ENCODE data around the gene POU2F1. TPM values are rescaled to one million over a fixed set of nuclear protein-coding genes. Genes with fewer than 3 reads are reported as not detected.

POU2F1 gene
- total RNA-seq, 1 experiment from 2014 or later = 11.6 TPM

DNA sequence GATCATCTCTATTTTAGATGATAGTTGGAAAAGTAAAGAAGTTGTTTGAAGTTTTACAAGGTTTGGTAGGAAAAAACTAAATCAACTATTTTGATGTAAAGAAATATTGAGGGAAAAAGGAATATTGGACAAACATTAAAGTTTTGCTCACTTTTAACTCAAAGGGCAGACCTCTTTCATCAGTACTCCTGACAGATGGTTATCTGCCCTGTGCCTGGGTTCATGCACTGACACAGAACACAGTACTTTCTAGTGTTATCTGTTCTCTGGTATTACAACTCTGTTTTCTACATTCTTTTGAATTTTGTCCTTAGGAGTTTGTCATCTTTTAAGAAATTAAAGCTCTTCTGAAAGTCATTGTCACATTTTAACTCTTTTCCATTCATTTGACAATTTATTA is 118.7 kb downstream of the POU2F1 start:
- peaks cover 10% of the 10 kb centered on the region for H3K36me3 Mint-ChIP-seq (ENCODE audit: insufficient read depth, unreplicated experiment)
- DNase-seq (ENCODE audit: unreplicated experiment) = no peak
- CTCF ChIA-PET = interaction anchor here (0.7 to 9.5 kb wide), 6 partner anchors 70 to 429 kb away, joined by 3 to 127 read pairs (median 3); no protein-coding TSS in a partner anchor
- intact Hi-C loops (cut with micrococcal nuclease) = no loop called here
- POLR2A ChIA-PET = interaction anchor here (0.9 to 1.6 kb wide), 3 partner anchors 24 to 119 kb away, joined by 4 to 5 read pairs (median 5); partner anchors contain the start of gene POU2F1
- no peaks in the 10 kb centered on the region for H3K27me3 Mint-ChIP-seq (ENCODE audit: insufficient read depth, unreplicated experiment)
- H3K9me3 Mint-ChIP-seq (ENCODE audit: unreplicated experiment) = peaks cover 9% of the 10 kb centered on the region
- no TSS peak for BruUV-seq (replicated peaks)
- no peak overlapping the region for H3K4me3 Mint-ChIP-seq (ENCODE audit: unreplicated experiment)
- TF ChIP-seq, protein P1, sequence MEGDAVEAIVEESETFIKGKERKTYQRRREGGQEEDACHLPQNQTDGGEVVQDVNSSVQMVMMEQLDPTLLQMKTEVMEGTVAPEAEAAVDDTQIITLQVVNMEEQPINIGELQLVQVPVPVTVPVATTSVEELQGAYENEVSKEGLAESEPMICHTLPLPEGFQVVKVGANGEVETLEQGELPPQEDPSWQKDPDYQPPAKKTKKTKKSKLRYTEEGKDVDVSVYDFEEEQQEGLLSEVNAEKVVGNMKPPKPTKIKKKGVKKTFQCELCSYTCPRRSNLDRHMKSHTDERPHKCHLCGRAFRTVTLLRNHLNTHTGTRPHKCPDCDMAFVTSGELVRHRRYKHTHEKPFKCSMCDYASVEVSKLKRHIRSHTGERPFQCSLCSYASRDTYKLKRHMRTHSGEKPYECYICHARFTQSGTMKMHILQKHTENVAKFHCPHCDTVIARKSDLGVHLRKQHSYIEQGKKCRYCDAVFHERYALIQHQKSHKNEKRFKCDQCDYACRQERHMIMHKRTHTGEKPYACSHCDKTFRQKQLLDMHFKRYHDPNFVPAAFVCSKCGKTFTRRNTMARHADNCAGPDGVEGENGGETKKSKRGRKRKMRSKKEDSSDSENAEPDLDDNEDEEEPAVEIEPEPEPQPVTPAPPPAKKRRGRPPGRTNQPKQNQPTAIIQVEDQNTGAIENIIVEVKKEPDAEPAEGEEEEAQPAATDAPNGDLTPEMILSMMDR (IDR thresholded peaks at IDR 0.05; ENCODE audit: unreplicated experiment) = no peak
- peaks cover 8% of the 10 kb centered on the region for H3K4me1 Mint-ChIP-seq (ENCODE audit: insufficient read depth, unreplicated experiment)
- no peak overlapping the region for H3K27ac Mint-ChIP-seq (ENCODE audit: low read depth, unreplicated experiment)

DNA sequence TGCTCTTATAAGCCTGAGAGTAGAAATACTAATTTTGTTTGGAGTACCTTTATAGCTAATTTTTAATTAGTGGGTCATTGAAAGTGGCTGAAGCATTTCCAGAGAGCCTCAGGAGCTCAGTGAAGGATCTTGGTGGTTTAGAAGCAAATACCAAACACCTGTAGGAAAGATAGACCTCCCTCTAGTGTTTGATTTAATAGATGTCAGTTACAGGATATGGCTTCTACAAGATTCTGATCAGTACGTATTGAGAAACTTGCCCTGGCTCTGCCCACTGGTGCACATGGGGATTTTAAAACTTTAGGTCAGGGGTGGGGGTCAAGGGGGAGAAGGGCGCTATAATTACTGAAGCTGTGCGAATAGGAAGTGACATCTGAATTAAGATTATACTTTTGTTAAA is 122.2 kb downstream of the POU2F1 start:
- DNase-seq (ENCODE audit: unreplicated experiment) = peak; percentile 53
- no peak overlapping the region for H3K27ac Mint-ChIP-seq (ENCODE audit: low read depth, unreplicated experiment)

DNA sequence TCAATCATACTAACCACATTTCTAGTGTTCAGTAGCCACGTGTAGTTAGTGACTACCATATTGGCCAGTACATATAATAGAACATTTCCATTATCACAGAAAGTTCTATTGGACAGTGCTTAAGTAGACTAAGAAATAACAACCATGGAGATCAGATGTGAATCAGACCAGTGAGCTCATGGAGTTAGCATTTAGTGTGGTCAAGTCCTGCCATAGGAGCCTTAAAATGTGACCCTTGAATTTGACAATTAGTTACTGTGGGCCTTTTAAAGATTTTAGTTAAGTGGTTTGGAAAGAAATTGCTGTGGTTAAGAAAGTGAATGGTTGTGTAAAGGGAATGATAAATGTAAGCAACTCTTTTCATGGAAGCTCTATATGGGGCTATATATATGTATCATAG is 123.4 kb downstream of the POU2F1 start:
- BruUV-seq (replicated peaks) = no TSS peak

More for the DNA sequence above, 122.2 kb downstream of the POU2F1 start:
- Mint-ChIP-seq H3K4me1 (ENCODE audit: insufficient read depth, unreplicated experiment) (peaks cover 18% of the 10 kb centered on the region), H3K27me3 (ENCODE audit: insufficient read depth, unreplicated experiment) (no peaks in the 10 kb centered on the region), H3K36me3 (ENCODE audit: insufficient read depth, unreplicated experiment) (no peaks in the 10 kb centered on the region), H3K4me3 (ENCODE audit: unreplicated experiment) (no peak overlapping the region), H3K9me3 (ENCODE audit: unreplicated experiment) (peaks cover under 1% of the 10 kb centered on the region)
- intact Hi-C loops (cut with micrococcal nuclease) = loop anchor here (1.0 to 2.0 kb wide), 3 partner anchors 75 to 276 kb away; partner anchors contain the start of gene POU2F1
- no TSS peak for BruUV-seq (replicated peaks)
- ChIA-PET CTCF (interaction anchor here (0.6 to 9.5 kb wide), 43 partner anchors 9 to 706 kb away, joined by 3 to 127 read pairs (median 4); partner anchors contain the start of gene POU2F1), POLR2A (interaction anchor here (0.8 to 2.5 kb wide), 5 partner anchors 12 to 123 kb away, joined by 3 to 14 read pairs (median 4); partner anchors contain the start of gene POU2F1)
- TF ChIP-seq, protein P1 (IDR thresholded peaks at IDR 0.05; ENCODE audit: unreplicated experiment) = peak; percentile 45

More for the DNA sequence above, 123.4 kb downstream of the POU2F1 start:
- H3K27ac Mint-ChIP-seq (ENCODE audit: low read depth, unreplicated experiment) = no peak overlapping the region
- ChIA-PET CTCF (interaction anchor here (0.5 to 9.5 kb wide), 16 partner anchors 9 to 1484 kb away, joined by 3 to 127 read pairs (median 4); partner anchors contain the start of gene POU2F1), POLR2A (interaction anchor here (0.7 to 2.5 kb wide), 2 partner anchors 76 to 125 kb away, joined by 3 to 14 read pairs; no protein-coding TSS in a partner anchor)
- intact Hi-C loops (cut with micrococcal nuclease) = no loop called here
- H3K4me3 Mint-ChIP-seq (ENCODE audit: unreplicated experiment) = no peak overlapping the region
- H3K27me3 Mint-ChIP-seq (ENCODE audit: insufficient read depth, unreplicated experiment) = no peaks in the 10 kb centered on the region
- H3K9me3 Mint-ChIP-seq (ENCODE audit: unreplicated experiment) = no peaks in the 10 kb centered on the region
- DNase-seq (ENCODE audit: unreplicated experiment) = no peak
- H3K4me1 Mint-ChIP-seq (ENCODE audit: insufficient read depth, unreplicated experiment) = peaks cover 18% of the 10 kb centered on the region
- no peaks in the 10 kb centered on the region for H3K36me3 Mint-ChIP-seq (ENCODE audit: insufficient read depth, unreplicated experiment)
- TF ChIP-seq, protein P1 (IDR thresholded peaks at IDR 0.05; ENCODE audit: unreplicated experiment) = no peak
